ENCODE results near the gene WNT11.

GRCh38 chr11:76241243-76242000 is 35.1 kb upstream of the WNT11 start:
- TF ChIP-seq CTCF (IDR thresholded peaks at IDR 0.05) (no peak), EZH2 (IDR thresholded peaks at IDR 0.05) (no peak), EZH2phosphoT487 (IDR thresholded peaks at IDR 0.05) (no peak)
